GM18867 (cell line): ENCODE data around the gene MTX3.

Experiments used
- ATAC-seq: cut with Tn5 transposase; IDR thresholded peaks from one replicate; pipeline ENCODE4 v1.9.1; 2021; ENCODE audit warnings: mild to moderate bottlenecking, moderate library complexity; ENCODE audit not compliant: unreplicated experiment

The MTX3 gene, protein sequence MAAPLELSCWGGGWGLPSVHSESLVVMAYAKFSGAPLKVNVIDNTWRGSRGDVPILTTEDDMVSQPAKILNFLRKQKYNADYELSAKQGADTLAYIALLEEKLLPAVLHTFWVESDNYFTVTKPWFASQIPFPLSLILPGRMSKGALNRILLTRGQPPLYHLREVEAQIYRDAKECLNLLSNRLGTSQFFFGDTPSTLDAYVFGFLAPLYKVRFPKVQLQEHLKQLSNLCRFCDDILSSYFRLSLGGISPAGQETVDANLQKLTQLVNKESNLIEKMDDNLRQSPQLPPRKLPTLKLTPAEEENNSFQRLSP

DNA sequence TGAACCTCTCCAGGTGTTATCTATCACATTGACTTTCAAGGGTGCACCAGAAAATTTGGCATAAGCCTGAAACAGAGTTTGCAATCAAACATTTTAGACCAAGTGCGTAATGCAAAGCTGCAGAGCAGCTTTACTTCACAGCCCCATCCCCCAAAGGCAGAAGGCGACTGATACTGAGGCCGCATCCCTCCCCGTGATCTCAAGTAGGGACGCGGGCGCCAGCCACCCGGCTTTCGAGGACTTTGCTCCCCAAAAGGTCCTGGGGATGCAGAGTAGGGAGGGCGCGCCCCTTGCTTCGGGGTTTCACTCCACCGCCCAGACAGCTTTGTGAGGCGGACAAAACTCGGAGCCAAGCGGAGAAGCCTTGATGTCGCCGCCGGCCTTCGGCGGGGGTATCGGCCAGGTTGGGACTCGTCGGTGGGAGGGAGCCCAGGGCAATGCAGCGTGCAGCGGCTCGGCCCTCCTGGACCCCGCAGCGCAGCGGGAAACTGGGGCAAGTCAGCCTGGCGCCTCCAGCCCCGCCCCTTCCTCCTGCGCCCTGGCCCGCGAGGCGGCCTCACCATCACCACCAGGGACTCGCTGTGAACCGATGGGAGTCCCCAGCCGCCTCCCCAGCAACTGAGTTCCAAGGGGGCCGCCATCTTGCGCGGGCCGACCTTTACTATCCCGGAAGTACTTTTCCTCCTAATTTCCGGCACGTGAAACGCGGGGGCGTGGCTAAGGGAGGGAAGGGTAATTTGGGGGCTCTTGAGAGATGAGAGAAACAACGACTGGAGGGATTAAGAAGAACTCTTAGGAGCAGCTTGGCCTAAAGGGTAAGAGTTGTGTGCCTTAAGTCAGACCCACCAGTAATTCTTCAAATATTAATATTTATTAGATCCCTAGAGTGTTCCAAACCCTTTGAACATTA lies at the start of gene MTX3:
TSS of gene MTX3 (minus strand) at position 665 of the 910 bp plus-strand sequence. CDS start at position 641, 24 bp downstream.
- peak; percentile 85 for ATAC-seq

DNA sequence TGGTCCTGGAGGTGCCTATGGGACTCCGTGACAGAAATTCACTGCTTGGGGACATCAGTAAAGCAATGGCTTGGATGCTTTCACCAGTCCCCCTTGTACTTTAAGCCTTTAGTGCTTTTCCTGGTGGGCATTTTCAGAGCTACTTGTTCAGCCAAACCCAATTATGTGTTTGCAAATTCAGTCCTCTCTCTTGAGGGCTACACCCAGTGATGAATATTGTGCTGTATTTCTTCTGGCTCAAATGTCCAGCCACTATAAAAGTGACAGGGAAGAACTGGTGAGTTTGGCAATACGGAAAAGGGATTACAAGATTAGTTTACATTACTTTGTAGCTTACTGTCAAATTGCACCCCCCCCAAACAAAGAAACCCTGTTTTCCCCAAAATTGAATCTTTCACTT lies 48.6 kb upstream of the MTX3 start:
- ATAC-seq: no peak

DNA sequence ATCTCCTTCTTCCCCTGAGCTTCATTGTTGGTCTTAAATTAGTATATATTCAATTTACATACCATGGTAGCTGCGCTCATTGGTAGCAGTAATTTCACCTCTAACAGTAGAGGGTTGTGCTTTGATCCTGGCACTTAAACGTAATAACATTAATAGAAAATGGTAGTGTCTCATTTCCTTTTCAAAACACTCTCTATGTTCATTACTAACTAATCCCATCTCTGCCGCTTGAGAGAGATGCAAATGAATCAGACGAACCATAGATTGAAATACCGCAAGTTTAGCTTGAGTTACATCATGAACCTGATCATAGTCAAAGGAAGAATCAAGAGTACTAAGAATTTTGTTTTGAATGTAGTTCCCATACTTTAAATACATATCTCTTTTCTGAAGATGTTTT lies 46.3 kb upstream of the MTX3 start:
- ATAC-seq: peak; percentile 85

DNA sequence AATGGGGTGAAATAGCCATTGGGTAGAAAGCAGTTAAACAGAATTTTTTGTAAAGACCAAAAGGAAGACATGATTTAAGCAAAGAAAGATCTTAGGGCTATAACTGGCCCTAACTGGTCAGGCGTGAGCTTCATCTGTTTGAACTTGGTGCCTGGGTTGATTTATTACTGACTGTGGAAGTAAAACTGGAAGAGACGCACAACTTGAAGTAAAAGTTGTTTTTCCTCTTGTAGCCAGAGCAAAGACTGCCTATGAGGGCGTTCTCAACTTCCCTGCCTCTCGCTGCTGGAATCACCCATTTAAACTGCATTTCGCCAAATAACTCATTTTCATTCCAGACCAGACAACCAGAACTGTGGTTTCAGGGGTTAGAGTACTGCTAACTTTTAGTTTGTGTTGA lies 45.6 kb upstream of the MTX3 start:
- no peak for ATAC-seq

DNA sequence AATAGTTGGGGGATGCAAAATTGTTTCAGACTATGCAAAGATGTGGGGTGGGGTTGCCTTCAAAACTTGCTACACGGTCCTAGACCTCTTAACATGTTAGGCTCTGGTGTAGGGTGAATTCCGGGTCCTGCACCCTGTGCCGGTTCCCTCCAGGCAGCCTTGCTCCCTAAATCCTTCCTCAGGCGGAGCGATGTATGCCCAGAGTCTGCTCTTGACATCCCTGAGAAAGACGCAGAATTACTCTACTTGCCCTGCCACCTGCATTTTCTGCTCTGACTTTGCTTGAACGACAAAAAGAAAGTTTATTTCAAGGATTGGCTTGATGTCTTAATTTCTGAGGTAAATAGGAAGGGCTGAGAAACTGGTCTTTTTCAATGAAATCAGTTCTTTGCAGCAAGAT lies 44.8 kb upstream of the MTX3 start:
- no peak for ATAC-seq

DNA sequence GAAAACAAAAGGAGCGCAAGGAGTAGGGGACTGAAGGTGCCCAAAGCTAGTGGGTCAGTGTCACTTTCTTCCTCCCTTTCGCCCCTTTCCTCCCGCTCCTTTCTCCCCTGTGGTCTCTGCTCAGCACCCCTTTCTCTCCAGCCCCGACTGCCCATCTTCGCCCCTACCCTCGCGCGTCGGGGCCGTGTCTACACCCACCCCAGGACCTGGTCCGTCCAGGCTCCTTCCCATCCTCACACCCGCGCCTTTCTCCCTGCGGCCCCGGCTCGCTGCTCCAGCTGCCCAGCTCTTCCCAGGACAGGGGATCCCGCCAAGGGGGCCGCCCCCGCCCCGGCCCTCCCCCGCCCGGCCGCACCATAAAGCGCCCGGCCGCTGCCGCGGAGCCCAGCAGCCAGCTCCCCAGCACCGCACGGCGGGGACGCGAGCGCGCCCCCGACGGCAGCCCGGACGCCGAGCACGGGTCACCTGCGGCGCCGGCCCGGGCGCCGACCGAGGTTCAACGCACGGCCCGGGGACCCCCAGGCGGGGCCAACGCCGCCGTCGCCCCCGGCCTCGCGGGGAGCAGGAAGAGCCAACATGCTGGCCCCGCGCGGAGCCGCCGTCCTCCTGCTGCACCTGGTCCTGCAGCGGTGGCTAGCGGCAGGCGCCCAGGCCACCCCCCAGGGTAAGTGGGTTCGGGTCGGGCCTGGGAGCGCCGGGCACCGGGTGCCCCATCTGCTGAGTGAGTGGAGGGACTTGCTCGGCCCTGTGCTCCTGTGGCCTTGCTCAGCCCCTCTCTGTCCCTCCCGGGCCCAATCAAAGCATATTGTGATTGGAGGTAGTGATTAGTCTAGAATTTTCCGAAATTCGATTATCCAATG lies 44.1 kb upstream of the MTX3 start, which contains the start of gene THBS4:
TSS of gene THBS4 (plus strand) at position 387 of the 860 bp plus-strand sequence. CDS start at position 577, 190 bp downstream.
- ATAC-seq: no peak

DNA sequence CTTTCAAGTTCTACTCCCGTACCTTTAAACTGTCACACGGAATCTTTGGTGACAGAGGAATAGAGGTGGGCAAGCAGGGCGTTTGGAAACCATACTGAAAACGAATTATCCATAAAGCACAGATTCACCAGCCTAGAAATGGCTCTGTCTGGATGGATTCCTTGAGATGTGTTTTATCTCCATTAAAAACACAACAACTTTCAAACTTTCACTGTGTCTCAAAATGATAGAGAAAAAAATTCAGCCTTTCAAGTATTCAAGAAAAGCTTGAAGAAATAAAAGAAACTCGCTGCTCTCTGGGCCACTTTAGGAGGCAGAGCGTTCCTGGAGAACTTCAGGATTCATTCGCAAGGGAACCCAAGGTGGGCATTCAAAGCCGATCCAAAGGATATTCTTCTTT lies 43.5 kb upstream of the MTX3 start:
- no peak for ATAC-seq

DNA sequence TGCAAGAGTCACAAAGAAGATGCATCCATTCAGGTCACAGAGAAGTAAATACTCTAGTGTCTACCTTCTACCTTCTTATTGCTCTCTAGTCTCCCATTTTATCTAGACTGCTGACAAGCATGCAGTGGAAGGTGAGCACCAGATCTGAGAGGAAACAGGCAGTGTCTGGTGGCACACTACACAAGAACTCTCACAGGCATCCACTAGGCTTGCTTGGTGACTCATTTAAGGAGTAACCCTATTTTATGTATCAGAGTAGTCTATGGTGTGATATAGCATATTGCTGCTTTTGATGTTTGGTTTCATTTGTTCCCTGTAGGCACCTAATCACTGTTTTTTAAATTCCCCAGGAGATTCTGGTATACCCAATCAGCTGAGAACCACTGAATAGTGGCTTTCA lies 42.5 kb upstream of the MTX3 start:
- peak; percentile 67 for ATAC-seq

DNA sequence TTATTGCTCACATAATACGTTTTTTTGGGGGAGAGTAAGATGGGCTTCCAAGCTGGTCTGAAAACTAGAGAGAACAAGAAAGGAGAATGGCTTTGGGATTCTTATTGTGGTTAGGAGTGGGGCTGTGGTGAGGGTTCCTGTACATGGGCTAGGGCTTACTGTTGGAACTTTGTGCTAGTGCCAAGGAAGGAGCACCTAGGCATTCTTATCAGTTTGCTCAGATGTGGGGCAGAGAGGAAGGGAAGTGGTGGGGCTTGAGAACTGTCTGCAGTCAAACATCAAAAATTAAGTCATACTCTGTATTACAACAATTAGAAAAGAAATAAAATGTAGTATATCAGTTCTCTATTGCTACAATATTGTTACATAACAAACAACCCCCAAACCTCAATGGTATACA lies 40.0 kb upstream of the MTX3 start:
- no peak for ATAC-seq

DNA sequence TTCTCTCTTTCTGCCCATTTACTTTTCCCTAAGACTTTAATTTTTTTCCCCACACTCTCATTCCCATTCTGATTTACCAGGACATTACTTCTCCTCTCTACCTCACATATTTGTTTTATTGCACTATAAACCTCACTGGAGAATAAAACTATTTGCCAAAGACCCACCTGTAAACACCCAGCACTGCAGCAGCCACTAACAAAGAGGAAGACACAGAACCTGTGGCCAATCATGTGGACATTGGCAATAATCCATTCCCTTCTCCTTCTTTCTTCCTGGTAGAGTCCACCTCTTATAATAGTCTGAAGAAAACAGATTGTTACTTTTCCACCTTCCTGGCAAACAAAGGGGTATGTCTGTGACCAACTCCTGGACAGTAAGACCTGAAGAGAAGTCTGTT lies 35.8 kb upstream of the MTX3 start:
- ATAC-seq: no peak

DNA sequence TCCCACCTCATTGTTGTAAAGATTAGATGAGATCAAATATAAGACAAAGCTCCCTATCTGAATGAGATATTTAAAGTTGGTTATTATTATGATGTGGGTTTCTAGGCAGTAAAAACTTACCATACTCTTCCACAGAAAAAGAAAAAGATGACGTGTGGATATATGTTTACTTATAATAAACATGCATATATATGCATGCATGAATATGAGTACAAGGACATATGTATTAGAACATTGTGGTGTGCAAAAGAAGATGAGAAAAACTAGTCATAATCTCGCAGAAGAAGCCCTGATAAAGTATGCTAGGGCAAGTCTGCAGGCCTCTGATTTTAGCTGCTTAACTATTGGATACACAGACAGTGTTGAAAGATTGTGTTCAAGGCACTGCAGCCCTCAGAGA lies 34.0 kb upstream of the MTX3 start:
- ATAC-seq: no peak

DNA sequence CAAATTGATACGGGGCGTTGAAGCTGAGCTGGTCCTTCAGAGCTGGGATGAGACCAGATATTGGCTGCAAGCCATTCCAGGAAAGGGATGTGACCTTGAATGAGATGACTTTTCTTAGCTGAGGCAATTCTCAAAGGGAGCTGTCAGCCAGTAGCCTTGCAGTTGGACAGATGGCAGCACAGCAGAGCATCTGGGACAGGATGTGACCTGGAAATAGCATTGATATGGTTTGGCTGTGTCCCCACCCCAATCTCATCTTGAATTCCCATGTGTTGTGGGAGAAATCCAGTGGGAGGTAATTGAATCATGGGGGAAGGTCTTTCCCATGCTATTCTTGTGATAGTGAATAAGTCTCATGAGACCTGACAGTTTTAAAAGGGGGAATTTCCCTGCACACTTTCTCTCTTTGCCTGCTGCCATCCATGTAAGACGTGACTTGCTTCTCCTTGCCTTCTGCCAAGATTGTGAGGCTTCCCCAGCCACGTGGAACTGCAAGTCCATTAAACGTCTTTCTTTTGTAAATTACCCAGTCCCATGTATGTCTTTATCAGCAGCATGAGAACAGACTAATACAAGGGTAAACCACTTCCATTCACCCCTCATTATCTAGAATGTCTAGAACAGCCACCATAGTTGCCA lies 19.8 kb upstream of the MTX3 start:
- ATAC-seq: no peak

DNA sequence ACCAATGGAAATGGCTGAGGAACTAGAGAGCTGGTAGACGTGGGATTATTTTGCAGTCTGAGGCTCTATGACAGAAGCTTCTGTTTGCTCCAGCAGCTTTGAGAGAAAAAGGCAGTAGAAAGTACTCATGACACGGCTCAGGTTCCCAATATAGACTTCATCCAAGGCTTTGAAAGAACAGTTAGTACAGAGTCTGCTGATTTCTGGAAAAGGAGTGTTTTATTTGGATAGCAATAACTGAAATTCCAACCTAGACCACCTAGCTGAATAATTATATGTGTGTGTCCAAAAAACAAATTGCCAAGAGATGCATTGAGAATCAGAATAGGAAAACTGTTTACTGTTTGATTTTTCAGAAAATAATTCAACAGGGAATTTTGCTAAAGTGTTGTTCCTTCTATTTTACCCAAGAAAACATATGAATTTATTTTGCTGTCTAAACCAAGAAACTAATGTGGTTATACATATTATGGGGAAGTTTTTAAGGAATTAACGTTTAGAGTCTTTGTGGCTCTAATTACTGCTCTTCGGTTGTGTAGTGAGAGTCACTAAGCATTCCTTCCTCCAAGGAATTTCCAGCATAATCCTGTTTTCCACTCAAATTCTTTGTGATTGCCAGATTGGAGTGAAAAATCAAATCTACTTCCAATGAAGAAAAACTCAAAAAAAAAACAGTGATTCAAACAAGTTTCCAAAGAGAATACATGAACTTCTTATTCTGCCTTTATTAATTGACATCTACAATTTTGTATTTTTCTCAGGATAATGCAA lies 18.1 kb upstream of the MTX3 start:
- no peak for ATAC-seq

DNA sequence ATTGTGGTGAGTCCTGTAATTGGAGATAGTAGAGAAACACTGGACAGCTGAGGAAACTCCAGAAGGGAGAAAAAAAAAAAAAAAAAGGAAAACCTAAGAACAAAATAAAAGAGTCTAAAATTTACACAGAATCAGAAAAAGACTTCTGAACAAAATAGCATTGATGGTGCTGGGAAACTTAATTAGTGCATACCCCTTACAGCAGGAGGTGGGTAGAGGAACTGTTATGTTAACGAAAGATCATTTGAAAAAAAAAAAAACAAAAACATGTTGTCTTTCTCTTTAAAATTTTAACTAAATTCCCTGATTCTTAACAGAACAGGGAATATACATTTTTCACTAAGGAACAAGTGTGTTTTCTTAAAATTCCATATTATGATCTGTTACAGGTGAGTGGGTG lies 11.6 kb upstream of the MTX3 start:
- ATAC-seq: no peak

DNA sequence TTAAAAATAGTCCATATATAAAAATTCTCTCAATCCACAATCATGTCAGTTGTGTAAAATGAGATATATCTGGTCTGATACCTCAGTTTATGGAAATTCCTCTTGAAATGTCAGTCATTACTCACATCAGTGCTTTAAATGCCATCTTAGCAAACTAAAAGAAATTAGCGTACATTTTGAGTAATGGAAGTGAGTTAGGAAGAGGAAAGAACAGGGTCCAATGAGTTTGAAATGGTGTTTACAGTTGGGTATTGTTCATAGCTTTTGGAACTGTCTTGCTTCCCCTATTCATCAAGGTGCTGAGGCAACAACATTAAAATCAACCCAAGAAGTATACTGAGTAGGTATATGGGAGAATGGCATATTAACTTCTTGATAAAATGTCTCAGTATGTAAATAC lies 8.7 kb upstream of the MTX3 start:
- ATAC-seq: no peak

DNA sequence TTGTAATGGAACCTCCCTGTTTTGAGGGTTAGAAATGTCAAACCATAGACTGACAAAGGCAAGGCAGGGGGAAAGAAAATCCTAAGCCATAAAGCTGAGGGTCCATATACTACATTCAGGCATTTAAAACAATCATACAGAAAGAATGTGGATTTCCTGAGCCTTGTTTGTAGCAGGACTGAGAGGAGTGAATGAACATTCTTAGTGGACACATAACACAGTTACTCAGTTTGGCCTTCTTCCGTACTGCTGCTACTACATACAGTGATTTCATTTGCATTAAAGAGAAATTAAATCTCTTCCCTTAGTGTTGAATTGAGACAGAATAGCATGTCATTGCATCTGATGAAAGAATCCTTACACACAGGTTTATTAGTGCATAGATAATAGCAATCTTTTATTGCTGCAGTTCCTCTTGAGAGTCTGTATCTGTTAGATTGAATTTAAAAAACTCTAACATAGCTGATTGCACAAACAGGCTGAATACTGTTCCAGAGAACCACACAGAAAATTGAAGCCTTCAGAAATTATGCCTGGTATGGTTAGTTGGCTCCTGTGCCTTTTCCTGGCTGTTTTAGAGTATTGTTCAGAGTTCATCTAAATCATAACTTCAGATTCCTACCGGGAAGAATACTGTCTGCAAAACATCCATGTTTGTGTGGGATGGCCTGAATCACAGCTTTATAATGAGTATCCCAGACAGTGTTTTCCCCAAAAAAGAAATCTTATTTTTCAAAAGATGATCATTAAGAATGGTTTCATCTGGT lies 2.0 kb upstream of the MTX3 start:
- ATAC-seq: no peak

DNA sequence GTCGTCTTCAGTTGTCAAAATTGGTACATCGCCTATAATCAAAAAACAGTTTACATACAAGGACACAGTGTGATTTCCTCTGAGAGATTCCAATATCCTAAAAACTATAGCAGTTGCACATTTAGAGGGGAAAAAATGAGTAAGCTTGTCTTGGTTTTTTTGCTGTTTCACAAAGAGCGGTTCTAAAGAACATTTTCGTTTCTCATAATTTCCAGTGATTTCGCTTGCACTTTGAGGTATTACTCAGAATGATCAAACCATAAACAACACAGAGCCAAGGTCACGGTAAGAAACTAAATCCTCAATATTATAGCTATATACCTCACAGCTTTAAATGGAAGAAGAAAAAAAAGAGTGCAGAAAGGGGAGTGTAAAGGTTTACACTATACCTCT lies 861 bp downstream of the MTX3 start:
- peak; percentile 59 for ATAC-seq

DNA sequence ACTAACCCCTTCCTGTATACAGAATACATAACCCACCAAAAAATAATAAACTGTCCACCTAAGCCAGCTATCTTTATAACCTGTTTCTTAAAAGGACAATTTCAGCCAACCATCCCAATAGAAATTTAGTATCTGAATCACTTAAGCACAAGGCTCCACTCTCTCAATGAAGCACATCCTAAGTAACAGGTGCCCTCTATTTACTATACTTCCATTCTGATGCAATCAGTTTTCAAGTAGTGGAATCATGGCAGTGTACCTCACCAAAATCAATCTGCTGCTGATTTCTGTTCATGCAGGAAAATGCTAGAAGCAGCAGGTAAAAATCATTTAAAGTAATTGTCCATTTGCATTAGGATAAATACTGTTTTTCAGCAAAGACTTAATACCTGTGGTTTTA lies 4.8 kb downstream of the MTX3 start:
- no peak for ATAC-seq

DNA sequence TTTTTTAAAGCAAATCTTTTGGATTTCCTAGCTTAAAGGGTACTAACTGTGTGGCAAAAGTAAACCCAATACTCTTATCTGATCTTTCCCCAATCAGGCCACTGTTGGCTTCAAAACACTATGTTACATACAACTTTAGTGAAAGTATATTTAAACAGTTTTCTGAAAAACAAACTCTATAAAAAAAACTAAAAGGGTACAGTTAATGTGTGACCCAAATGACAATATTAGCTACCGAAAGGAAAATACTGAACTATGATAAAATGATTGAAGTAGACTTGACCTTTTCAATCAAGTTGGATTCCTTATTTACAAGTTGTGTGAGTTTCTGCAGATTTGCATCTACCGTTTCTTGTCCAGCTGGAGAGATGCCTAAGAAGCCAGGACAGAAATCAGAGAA lies 5.8 kb downstream of the MTX3 start:
- no peak for ATAC-seq
